Measurements from ENCODE around the gene SYNE2.
"Not testable (repeated sequence)": the region's sequence is repeated elsewhere in the genome, so short reads cannot be mapped to it uniquely, and the experiment has no call there.

Gene SYNE2

DNA sequence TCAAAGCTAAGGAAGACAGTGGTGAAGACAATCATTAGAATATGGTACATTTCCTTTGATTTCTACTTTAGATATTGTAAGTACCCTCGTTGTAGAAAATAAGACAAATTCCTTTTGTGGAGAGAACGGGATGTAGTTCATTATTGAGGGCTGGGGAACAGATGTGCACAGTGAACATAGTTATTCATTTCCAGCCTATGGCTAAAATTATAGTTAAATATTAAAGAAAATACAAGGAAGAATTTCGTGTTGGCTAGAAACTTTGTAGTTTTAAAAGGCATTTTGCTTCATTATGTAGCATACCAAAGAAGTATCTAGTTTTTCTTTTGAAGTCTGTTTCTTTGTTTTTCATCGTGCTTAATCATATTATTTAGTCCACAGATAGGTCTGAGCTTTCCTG lies 239.5 kb downstream of the SYNE2 start:
- DNase-seq, result no peak

DNA sequence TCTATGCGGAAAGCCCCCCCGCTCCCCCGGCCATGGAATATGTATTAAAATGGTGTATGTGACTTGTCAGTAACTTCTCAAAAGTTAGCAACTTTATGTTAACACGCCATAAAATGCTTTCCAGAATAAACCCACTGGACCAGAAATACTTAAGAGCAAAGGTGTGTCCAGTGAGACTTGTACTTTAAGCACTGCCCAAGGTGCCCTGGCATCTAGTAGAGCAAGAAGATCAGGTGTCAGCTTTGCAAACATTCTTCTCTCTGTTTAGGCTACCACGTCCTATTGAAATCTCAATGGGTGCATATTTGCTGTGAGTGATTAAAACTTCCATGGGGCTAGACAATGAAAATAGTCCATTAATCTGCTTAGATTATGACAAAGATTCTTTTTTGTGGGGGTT lies 240.1 kb downstream of the SYNE2 start:
- no peak for DNase-seq

DNA sequence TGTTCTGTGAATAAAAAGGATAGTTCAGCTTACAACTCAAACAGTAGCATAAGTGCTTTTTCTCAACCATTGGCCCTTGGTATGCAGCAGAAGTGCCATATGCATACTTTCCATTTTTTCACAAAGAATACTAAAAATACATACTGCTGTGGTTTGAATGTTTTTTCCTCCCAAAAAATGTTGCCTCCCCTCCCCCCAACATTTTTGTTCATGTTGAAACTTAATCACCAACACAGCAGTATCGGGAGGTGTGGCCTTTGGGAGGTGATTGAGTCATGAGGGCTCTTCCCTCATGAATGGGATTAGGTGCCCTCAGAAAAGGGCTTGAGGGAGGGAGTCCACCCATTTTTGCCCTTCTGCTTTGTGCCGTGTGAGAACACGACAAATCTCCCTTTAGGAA lies 242.8 kb downstream of the SYNE2 start:
- DNase-seq, result no peak

DNA sequence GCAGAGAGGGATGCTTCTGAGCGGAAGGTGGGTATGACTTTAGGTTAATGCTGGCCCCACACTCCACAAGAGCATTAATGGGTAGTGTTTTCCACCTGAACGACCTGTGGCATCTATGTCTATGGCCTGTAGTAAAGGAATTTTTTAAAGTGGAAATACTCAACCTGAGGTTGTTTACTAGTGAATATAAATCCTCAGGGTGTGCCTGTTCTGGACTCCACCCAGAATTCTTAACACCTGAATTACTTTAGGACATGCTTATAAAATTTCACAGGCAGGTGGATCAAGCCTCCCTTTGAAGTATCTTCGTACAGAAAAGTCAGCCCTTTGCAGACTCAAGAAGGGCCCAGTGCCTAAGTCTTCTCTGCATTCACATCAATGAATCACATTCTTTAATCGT lies 245.3 kb downstream of the SYNE2 start:
- DNase-seq, result no peak

DNA sequence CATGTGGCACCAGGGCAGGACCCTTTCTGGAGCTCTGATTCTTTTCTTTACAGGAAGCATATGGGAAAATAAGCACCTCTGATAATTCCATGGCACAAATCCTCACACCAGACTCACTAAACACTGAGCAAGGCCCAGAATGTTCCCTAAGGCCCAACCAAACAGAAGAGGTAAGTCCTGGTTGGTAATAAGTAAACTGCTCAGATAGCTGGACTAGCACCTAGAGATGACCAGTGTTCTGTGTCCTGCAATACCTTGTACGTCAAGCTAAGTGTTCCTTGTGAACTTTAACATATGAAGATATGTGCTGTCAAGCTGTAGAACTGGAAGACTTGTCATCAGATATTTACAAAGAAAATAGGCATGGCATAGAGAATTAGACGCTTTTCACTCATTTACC lies 254.6 kb downstream of the SYNE2 start:
- DNase-seq, result no peak

GRCh38 chr14:64109819-64110554 lies 257.2 kb downstream of the SYNE2 start:
- DNase-seq, result no peak

- no peak for DNase-seq
Measured at GRCh38 chr14:64110802-64111201, 258.0 kb downstream of the SYNE2 start.

- peak; percentile 60 for DNase-seq
Measured at GRCh38 chr14:64112867-64113678, 260.3 kb downstream of the SYNE2 start.

DNA sequence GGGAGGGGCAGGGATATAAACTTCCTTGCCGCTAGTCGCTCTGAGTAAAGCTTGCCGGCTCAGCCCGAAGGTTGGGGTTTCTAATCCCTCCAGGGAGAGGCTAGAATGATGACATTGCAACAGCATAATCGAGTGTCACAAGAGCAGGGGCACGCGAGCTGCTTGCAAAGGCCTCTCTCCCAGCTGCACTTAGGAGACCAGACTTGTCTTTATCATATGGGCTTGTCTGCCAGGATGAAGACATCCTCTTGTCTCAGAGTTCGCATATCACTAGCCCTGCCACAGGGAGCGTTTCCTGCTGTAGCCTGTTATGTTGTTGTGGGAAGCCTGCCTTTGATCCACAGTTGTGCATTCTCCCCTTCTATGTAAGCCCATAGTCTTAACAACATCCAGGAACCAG lies 261.4 kb downstream of the SYNE2 start:
- DNase-seq, result no peak

- DNase-seq, result no peak
Measured at GRCh38 chr14:64114796-64115195, 262.0 kb downstream of the SYNE2 start.

- DNase-seq, result no peak
Measured at GRCh38 chr14:64115401-64115800, 262.6 kb downstream of the SYNE2 start.

- DNase-seq, result no peak
Measured at GRCh38 chr14:64117671-64118402, 265.0 kb downstream of the SYNE2 start.

- not testable (repeated sequence) for DNase-seq
Measured at GRCh38 chr14:64118403-64118742, 265.6 kb downstream of the SYNE2 start.

GRCh38 chr14:64118892-64119291 lies 266.1 kb downstream of the SYNE2 start:
- no peak for DNase-seq

GRCh38 chr14:64119500-64119899 lies 266.7 kb downstream of the SYNE2 start:
- DNase-seq, result no peak

DNA sequence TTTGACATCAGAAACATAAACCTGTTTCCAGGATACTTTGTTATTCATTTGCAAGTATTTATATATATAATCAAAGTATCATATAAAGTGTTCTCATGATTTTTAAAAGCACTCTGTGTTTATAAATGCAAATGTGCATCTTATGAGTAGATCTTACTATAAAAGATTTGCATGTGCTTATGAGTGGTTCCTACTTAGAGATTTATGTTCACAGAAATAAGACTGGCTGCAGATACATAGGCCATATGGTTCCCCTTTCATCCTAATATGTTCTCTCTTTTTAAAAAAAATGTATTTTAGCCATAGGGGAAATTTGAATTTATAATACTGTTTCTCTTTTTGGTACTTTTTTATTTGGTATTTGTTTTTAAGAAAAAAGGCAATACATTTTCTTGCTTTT lies 267.2 kb downstream of the SYNE2 start:
- no peak for DNase-seq

DNA sequence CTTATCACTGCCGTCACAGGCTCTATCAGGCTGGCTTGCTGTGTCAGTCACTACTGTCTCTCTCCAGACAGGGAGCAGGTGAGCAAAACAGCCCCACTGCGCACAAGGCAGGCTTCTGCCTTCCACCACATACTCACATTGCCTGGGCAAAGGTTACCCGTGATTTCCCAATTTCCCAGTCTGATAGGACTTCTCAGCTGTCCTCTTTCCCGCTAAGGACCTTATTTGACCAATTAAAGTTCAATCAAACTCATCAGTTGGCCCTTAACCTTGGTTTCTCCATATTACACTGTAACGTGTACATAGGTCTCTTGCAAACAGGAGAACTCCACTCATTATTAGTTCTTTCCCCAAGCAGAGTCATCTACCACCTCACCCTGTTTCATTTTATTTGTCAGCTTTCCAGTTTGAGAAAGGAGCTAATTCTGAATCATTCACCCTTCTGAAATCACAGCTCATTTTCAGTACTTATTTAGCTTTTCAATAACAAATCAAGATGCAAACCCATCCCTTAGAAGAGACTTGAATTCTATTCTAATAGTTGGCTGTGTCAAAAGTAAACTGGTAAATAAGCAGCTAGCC lies 270.5 kb downstream of the SYNE2 start:
- no peak for DNase-seq

GRCh38 chr14:64125270-64125669 lies 272.5 kb downstream of the SYNE2 start:
- no peak for DNase-seq

- DNase-seq, result no peak
Measured at GRCh38 chr14:64126548-64126947, 273.7 kb downstream of the SYNE2 start.

DNA sequence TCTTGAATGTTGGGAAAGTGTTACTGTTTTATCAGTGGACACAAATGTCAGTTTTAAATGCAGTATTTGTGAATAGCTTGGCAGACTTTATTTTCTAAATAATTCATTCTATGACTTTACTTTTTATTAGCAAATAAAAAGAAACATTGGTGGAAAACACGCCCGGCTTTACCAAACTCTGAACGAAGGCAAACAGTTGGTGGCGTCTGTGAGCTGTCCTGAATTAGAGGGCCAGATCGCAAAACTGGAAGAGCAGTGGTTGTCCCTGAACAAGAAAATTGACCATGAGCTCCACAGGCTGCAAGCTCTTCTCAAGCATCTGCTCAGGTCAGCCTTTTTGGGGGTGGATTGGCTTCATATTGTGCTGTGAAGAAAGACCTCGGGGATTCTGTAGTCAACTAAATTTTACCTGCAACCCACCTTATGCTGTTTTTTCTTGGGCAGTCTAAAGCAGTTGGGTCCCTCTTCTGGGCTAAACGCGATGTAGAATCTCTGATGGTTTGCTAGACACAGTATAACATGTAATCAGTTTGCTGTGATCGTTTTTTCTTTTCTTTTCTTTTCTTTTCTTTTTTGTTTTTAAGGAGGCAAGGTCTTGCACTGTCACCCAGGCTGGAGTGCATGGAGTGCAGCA lies 285.0 kb downstream of the SYNE2 start:
- DNase-seq, result no peak

GRCh38 chr14:64147126-64147790 lies 294.5 kb downstream of the SYNE2 start:
- no peak for DNase-seq

DNA sequence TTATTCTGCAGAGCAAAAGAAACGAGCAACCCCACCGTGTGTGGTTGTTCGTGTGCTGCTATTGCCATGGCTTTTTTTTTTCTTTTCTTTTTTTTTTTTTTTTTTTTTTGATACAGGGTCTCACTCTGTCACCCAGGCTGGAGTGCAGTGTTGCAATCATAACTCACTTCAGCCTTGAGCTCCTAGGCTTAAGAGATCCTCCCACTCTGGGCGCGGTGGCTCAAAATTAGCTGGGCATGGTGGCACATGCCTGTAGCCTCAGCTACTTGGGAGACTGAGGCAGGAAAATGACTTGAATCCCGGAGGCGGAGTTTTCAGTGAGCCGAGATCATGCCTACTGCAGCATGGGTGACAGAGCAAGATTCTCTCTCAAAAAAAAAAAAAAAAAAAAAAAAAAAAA lies 297.1 kb downstream of the SYNE2 start:
- DNase-seq, result no peak
